Measurements from ENCODE around the gene SEC14L5.

SEC14L5 gene

DNA sequence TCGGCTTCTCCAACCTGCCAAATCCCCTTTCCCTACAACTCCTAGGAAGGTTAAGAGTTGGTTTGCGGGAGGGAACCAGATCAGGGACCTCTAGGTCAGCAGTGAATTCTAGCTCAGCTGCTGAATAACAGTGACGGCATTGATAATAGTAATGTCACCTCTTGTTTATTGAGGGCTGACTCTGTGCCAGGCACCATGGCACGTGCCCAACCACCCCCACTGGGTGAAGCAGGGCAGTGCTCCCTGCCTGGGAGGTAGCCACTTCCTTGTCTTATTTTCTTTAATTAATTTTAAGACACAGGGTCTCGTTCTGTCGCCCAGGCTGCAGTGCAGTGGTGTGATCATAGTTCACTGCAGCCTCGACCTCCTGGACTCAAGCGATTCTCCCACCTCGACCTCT lies 15.6 kb upstream of the SEC14L5 start:
- no peak overlapping the region for H2BK5ac ChIP-seq (ENCODE audit: low read length)
- H3K14ac ChIP-seq (ENCODE audit: low read length): no peak overlapping the region
- H2AFZ ChIP-seq (ENCODE audit: low read length): peak overlapping the region; percentile 90
- H3K36me3 ChIP-seq (replicated peaks in 1 of 2; ENCODE audit: control insufficient read depth in 2 of 2, insufficient read depth in 2 of 2, low read length in 2 of 2): no peaks in the 10 kb centered on the region
- H4K8ac ChIP-seq (ENCODE audit: low read depth, low read length): no peak overlapping the region
- H3K4me3 ChIP-seq (ENCODE audit: low read length in 2 of 2): no peak overlapping the region
- H3K27me3 ChIP-seq (ENCODE audit: control insufficient read depth in 3 of 3, insufficient read depth in 3 of 3, low read depth in 1 of 3, low read length in 3 of 3): peaks cover 0 to 18% (median 9%) of the 10 kb centered on the region in 3 experiments
- no peak for DNase-seq (ENCODE audit: low spot score)
- no peak overlapping the region for H2AK5ac ChIP-seq (ENCODE audit: low read depth, low read length)
- H2BK12ac ChIP-seq (ENCODE audit: low read length): no peak overlapping the region
- H3K4me2 ChIP-seq (ENCODE audit: insufficient read depth, low read length, poor library complexity, severe bottlenecking): no peak overlapping the region
- peak overlapping the region; percentile 35 for H2BK120ac ChIP-seq (ENCODE audit: low read depth, low read length)
- no peak overlapping the region for H3K23ac ChIP-seq (ENCODE audit: low read depth, low read length, poor library complexity)
- no peaks in the 10 kb centered on the region for H3K9me3 ChIP-seq (replicated peaks in 1 of 2; ENCODE audit: control insufficient read depth in 2 of 2, insufficient read depth in 1 of 2, low read depth in 1 of 2, low read length in 2 of 2)
- H3K9ac ChIP-seq (ENCODE audit: low read depth, low read length, poor library complexity): no peak overlapping the region
- H2BK15ac ChIP-seq (ENCODE audit: low read length): peak overlapping the region; percentile 90
- no CpG with 5 or more reads among the region's 9 CpGs for WGBS, 2 donors (ENCODE audit: extremely low coverage in 2 of 2, insufficient read length in 2 of 2, insufficient replicate concordance in 1 of 2)
- H3K4ac ChIP-seq (ENCODE audit: low read length): no peak overlapping the region
- peak overlapping the region; percentile 95 for H3K18ac ChIP-seq (ENCODE audit: low read length)
- H4K91ac ChIP-seq (ENCODE audit: low read depth, low read length, poor library complexity): no peak overlapping the region
- no peaks in the 10 kb centered on the region for H3K79me1 ChIP-seq (ENCODE audit: low read depth, low read length)
- H3K4me1 ChIP-seq (ENCODE audit: control insufficient read depth in 2 of 2, insufficient read depth in 1 of 2, low read depth in 1 of 2, low read length in 2 of 2): peaks cover 17 to 26% of the 10 kb centered on the region in 2 donors
- no peak overlapping the region for H3K27ac ChIP-seq (replicated peaks; ENCODE audit: low read length)

GRCh38 chr16:4944333-4945281 lies 13.5 kb upstream of the SEC14L5 start:
- Histone ChIP-seq H3K14ac (ENCODE audit: low read length) (no peak overlapping the region), H4K91ac (ENCODE audit: low read depth, low read length, poor library complexity) (no peak overlapping the region), H3K4me1 (ENCODE audit: control insufficient read depth in 2 of 2, insufficient read depth in 1 of 2, low read depth in 1 of 2, low read length in 2 of 2) (peaks cover 19 to 39% of the 10 kb centered on the region in 2 donors), H2BK12ac (ENCODE audit: low read length) (no peak overlapping the region), H3K27me3 (ENCODE audit: control insufficient read depth in 3 of 3, insufficient read depth in 3 of 3, low read depth in 1 of 3, low read length in 3 of 3) (peaks cover 0 to 5% (median 0%) of the 10 kb centered on the region in 3 experiments), H3K23ac (ENCODE audit: low read depth, low read length, poor library complexity) (no peak overlapping the region), H3K9ac (ENCODE audit: low read depth, low read length, poor library complexity) (peak overlapping the region; percentile 78), H3K9me3 (replicated peaks in 1 of 2; ENCODE audit: control insufficient read depth in 2 of 2, insufficient read depth in 1 of 2, low read depth in 1 of 2, low read length in 2 of 2) (no peaks in the 10 kb centered on the region), H3K27ac (replicated peaks; ENCODE audit: low read length) (peak overlapping the region; percentile 61), H3K4ac (ENCODE audit: low read length) (no peak overlapping the region), H3K36me3 (replicated peaks in 1 of 2; ENCODE audit: control insufficient read depth in 2 of 2, insufficient read depth in 2 of 2, low read length in 2 of 2) (no peaks in the 10 kb centered on the region), H2BK5ac (ENCODE audit: low read length) (peak overlapping the region; percentile 76), H2AFZ (ENCODE audit: low read length) (peak overlapping the region; percentile 42), H3K79me1 (ENCODE audit: low read depth, low read length) (no peaks in the 10 kb centered on the region), H3K4me3 (ENCODE audit: low read length in 2 of 2) (no peak overlapping the region), H2BK120ac (ENCODE audit: low read depth, low read length) (peak overlapping the region; percentile 87), H3K4me2 (ENCODE audit: insufficient read depth, low read length, poor library complexity, severe bottlenecking) (no peak overlapping the region), H4K8ac (ENCODE audit: low read depth, low read length) (peak overlapping the region; percentile 24), H2AK5ac (ENCODE audit: low read depth, low read length) (peak overlapping the region; percentile 98), H2BK15ac (ENCODE audit: low read length) (peak overlapping the region; percentile 42), H3K18ac (ENCODE audit: low read length) (peak overlapping the region; percentile 84)
- DNase-seq (ENCODE audit: low spot score): no peak
- no CpG with 5 or more reads among the region's 20 CpGs for WGBS, 2 donors (ENCODE audit: extremely low coverage in 2 of 2, insufficient read length in 2 of 2, insufficient replicate concordance in 1 of 2)

GRCh38 chr16:4945560-4946502 lies 12.3 kb upstream of the SEC14L5 start:
- H3K9me3 ChIP-seq (replicated peaks in 1 of 2; ENCODE audit: control insufficient read depth in 2 of 2, insufficient read depth in 1 of 2, low read depth in 1 of 2, low read length in 2 of 2): no peaks in the 10 kb centered on the region
- no peak overlapping the region for H4K8ac ChIP-seq (ENCODE audit: low read depth, low read length)
- no peaks in the 10 kb centered on the region for H3K79me1 ChIP-seq (ENCODE audit: low read depth, low read length)
- no CpG with 5 or more reads among the region's 11 CpGs for WGBS, 2 donors (ENCODE audit: extremely low coverage in 2 of 2, insufficient read length in 2 of 2, insufficient replicate concordance in 1 of 2)
- H3K27ac ChIP-seq (replicated peaks; ENCODE audit: low read length): no peak overlapping the region
- H3K23ac ChIP-seq (ENCODE audit: low read depth, low read length, poor library complexity): no peak overlapping the region
- no peaks in the 10 kb centered on the region for H3K36me3 ChIP-seq (replicated peaks in 1 of 2; ENCODE audit: control insufficient read depth in 2 of 2, insufficient read depth in 2 of 2, low read length in 2 of 2)
- no peak overlapping the region for H4K91ac ChIP-seq (ENCODE audit: low read depth, low read length, poor library complexity)
- H2BK5ac ChIP-seq (ENCODE audit: low read length): no peak overlapping the region
- H3K14ac ChIP-seq (ENCODE audit: low read length): no peak overlapping the region
- H3K18ac ChIP-seq (ENCODE audit: low read length): peak overlapping the region; percentile 40
- H3K9ac ChIP-seq (ENCODE audit: low read depth, low read length, poor library complexity): no peak overlapping the region
- peak overlapping the region; percentile 77 for H2BK15ac ChIP-seq (ENCODE audit: low read length)
- H3K27me3 ChIP-seq (ENCODE audit: control insufficient read depth in 3 of 3, insufficient read depth in 3 of 3, low read depth in 1 of 3, low read length in 3 of 3): peaks cover 0 to 3% (median 0%) of the 10 kb centered on the region in 3 experiments
- H2AFZ ChIP-seq (ENCODE audit: low read length): no peak overlapping the region
- peak overlapping the region; percentile 89 for H2BK12ac ChIP-seq (ENCODE audit: low read length)
- no peak overlapping the region for H2BK120ac ChIP-seq (ENCODE audit: low read depth, low read length)
- no peak for DNase-seq (ENCODE audit: low spot score)
- H3K4me3 ChIP-seq (ENCODE audit: low read length in 2 of 2): no peak overlapping the region
- H2AK5ac ChIP-seq (ENCODE audit: low read depth, low read length): peak overlapping the region; percentile 91
- H3K4ac ChIP-seq (ENCODE audit: low read length): no peak overlapping the region
- H3K4me2 ChIP-seq (ENCODE audit: insufficient read depth, low read length, poor library complexity, severe bottlenecking): no peak overlapping the region
- peaks cover 19 to 39% of the 10 kb centered on the region in 2 donors for H3K4me1 ChIP-seq (ENCODE audit: control insufficient read depth in 2 of 2, insufficient read depth in 1 of 2, low read depth in 1 of 2, low read length in 2 of 2)

GRCh38 chr16:4946917-4947316 lies 11.2 kb upstream of the SEC14L5 start:
- Histone ChIP-seq H3K27ac (replicated peaks; ENCODE audit: low read length) (no peak overlapping the region), H2AK5ac (ENCODE audit: low read depth, low read length) (no peak overlapping the region), H3K9ac (ENCODE audit: low read depth, low read length, poor library complexity) (no peak overlapping the region), H3K23ac (ENCODE audit: low read depth, low read length, poor library complexity) (no peak overlapping the region), H3K14ac (ENCODE audit: low read length) (no peak overlapping the region), H3K4ac (ENCODE audit: low read length) (no peak overlapping the region), H2BK5ac (ENCODE audit: low read length) (no peak overlapping the region), H3K9me3 (replicated peaks in 1 of 2; ENCODE audit: control insufficient read depth in 2 of 2, insufficient read depth in 1 of 2, low read depth in 1 of 2, low read length in 2 of 2) (no peaks in the 10 kb centered on the region), H4K91ac (ENCODE audit: low read depth, low read length, poor library complexity) (no peak overlapping the region), H3K4me2 (ENCODE audit: insufficient read depth, low read length, poor library complexity, severe bottlenecking) (no peak overlapping the region), H3K79me1 (ENCODE audit: low read depth, low read length) (no peaks in the 10 kb centered on the region), H2AFZ (ENCODE audit: low read length) (no peak overlapping the region), H3K27me3 (ENCODE audit: control insufficient read depth in 3 of 3, insufficient read depth in 3 of 3, low read depth in 1 of 3, low read length in 3 of 3) (no peaks in the 10 kb centered on the region), H3K18ac (ENCODE audit: low read length) (no peak overlapping the region), H2BK120ac (ENCODE audit: low read depth, low read length) (no peak overlapping the region), H3K36me3 (replicated peaks in 1 of 2; ENCODE audit: control insufficient read depth in 2 of 2, insufficient read depth in 2 of 2, low read length in 2 of 2) (no peaks in the 10 kb centered on the region), H2BK15ac (ENCODE audit: low read length) (no peak overlapping the region), H2BK12ac (ENCODE audit: low read length) (no peak overlapping the region), H3K4me1 (ENCODE audit: control insufficient read depth in 2 of 2, insufficient read depth in 1 of 2, low read depth in 1 of 2, low read length in 2 of 2) (peaks cover 19 to 39% of the 10 kb centered on the region in 2 donors), H4K8ac (ENCODE audit: low read depth, low read length) (no peak overlapping the region), H3K4me3 (ENCODE audit: low read length in 2 of 2) (no peak overlapping the region)
- DNase-seq (ENCODE audit: low spot score): no peak
